Neural crest cell (in vitro differentiated cells): ENCODE results near the gene PTPRE. TPM values are rescaled to one million over a fixed set of nuclear protein-coding genes. Genes with fewer than 3 reads are reported as not detected.

Source experiments
- DNase-seq: peaks from one replicate; pipeline ENCODE4 v3.0.0; 2021; ENCODE audit warnings: low read depth, mixed read lengths, low spot score
- H3K27ac Mint-ChIP-seq: one replicate; pipeline ENCODE4 v1.8.0; 2021; ENCODE audit warnings: mild to moderate bottlenecking, mixed read lengths; ENCODE audit not compliant: unreplicated experiment
- H3K27me3 Mint-ChIP-seq: 2 replicates; pipeline ENCODE4 v1.8.0; 2021; ENCODE audit warnings: low read depth, mild to moderate bottlenecking, mixed read lengths
- H3K36me3 Mint-ChIP-seq: 2 replicates; pipeline ENCODE4 v1.8.0; 2021; ENCODE audit warnings: low read depth, mild to moderate bottlenecking, mixed read lengths
- H3K4me1 Mint-ChIP-seq: 2 replicates; pipeline ENCODE4 v1.8.0; 2021; ENCODE audit warnings: mixed read lengths
- H3K4me3 Mint-ChIP-seq: one replicate; pipeline ENCODE4 v1.8.0; 2021; ENCODE audit warnings: mild to moderate bottlenecking, mixed read lengths
- H3K9me3 Mint-ChIP-seq: 2 replicates; pipeline ENCODE4 v1.8.0; 2021; ENCODE audit warnings: mixed read lengths
- CTCF ChIP-seq: fragments of 200-600 bp; sonication (generic); conservative IDR thresholded peaks from 2 replicates; pipeline ENCODE4 v1.5.0; 2021; ENCODE audit warnings: antibody characterized with exemption, mild to moderate bottlenecking
- total RNA-seq: library from RNA; stranded (reverse); gene quantifications from 2 replicates; pipeline ENCODE4 v1.2.1, GENCODE V29; 2021

PTPRE gene
- total RNA-seq, 1 donor from 2014 or later = 2.3 TPM

- H3K4me1 Mint-ChIP-seq = peaks cover 35% of the 10 kb centered on the region
- no peak for DNase-seq
- no peak overlapping the region for H3K27ac Mint-ChIP-seq
- no peak for TF ChIP-seq CTCF
- no peak overlapping the region for H3K4me3 Mint-ChIP-seq
- H3K27me3 Mint-ChIP-seq = no peaks in the 10 kb centered on the region
- no peaks in the 10 kb centered on the region for H3K9me3 Mint-ChIP-seq
- H3K36me3 Mint-ChIP-seq = no peaks in the 10 kb centered on the region
These were observed 31.1 kb downstream of the PTPRE start for GRCh38 chr10:127937915-127938463.

GRCh38 chr10:127939786-127940330, 33.0 kb downstream of the PTPRE start:
- H3K4me3 Mint-ChIP-seq = no peak overlapping the region
- H3K27ac Mint-ChIP-seq = no peak overlapping the region
- H3K9me3 Mint-ChIP-seq = peaks cover 6% of the 10 kb centered on the region
- peaks cover 36% of the 10 kb centered on the region for H3K4me1 Mint-ChIP-seq
- DNase-seq = no peak
- H3K27me3 Mint-ChIP-seq = no peaks in the 10 kb centered on the region
- no peaks in the 10 kb centered on the region for H3K36me3 Mint-ChIP-seq
- TF ChIP-seq CTCF = no peak

GRCh38 chr10:127940866-127941640, 34.1 kb downstream of the PTPRE start:
- no peaks in the 10 kb centered on the region for H3K36me3 Mint-ChIP-seq

GRCh38 chr10:127942811-127943210, 35.9 kb downstream of the PTPRE start:
- no peak overlapping the region for H3K4me3 Mint-ChIP-seq

More at GRCh38 chr10:127940866-127941640, 34.1 kb downstream of the PTPRE start:
- Mint-ChIP-seq H3K4me1 (peaks cover 28% of the 10 kb centered on the region), H3K9me3 (peaks cover 6% of the 10 kb centered on the region), H3K27me3 (no peaks in the 10 kb centered on the region), H3K4me3 (no peak overlapping the region), H3K27ac (no peak overlapping the region)
- no peak for DNase-seq
- TF ChIP-seq CTCF = no peak

More at GRCh38 chr10:127942811-127943210, 35.9 kb downstream of the PTPRE start:
- peaks cover 6% of the 10 kb centered on the region for H3K9me3 Mint-ChIP-seq
- H3K27ac Mint-ChIP-seq = peak overlapping the region; percentile 20
- TF ChIP-seq CTCF = no peak
- no peaks in the 10 kb centered on the region for H3K27me3 Mint-ChIP-seq
- no peak for DNase-seq
- H3K4me1 Mint-ChIP-seq = peaks cover 19% of the 10 kb centered on the region
- no peaks in the 10 kb centered on the region for H3K36me3 Mint-ChIP-seq
